ENCODE results near the gene TTLL9.
A peak's percentile ranks its signal among the peaks of the same experiment; 100 is the strongest.

Gene TTLL9

GRCh38 chr20:31856516-31856915 lies 13.9 kb upstream of the TTLL9 start:
- DNase-seq (ENCODE audit: insufficient read length, low spot score) (no peak), FAIRE-seq (no peak)
- TF ChIP-seq POU2F2 (IDR thresholded peaks at IDR 0.05; ENCODE audit: low read depth, low read length) (no peak), PAX5 (IDR thresholded peaks at IDR 0.05; ENCODE audit: insufficient read depth, low read length, severe bottlenecking) (no peak), SPI1 (IDR thresholded peaks at IDR 0.05; ENCODE audit: low read depth, low read length) (no peak), POLR2A (IDR thresholded peaks at IDR 0.05; ENCODE audit: low read depth, low read length) (no peak), POLR2AphosphoS5 (IDR thresholded peaks at IDR 0.05; ENCODE audit: low read depth, low read length) (no peak), TAF1 (IDR thresholded peaks at IDR 0.05; ENCODE audit: low read depth, low read length) (no peak)

- FAIRE-seq (no peak), DNase-seq (ENCODE audit: insufficient read length, low spot score) (peak; percentile 70)
- TF ChIP-seq TAF1 (IDR thresholded peaks at IDR 0.05; ENCODE audit: low read depth, low read length) (no peak), SPI1 (IDR thresholded peaks at IDR 0.05; ENCODE audit: low read depth, low read length) (no peak), POLR2AphosphoS5 (IDR thresholded peaks at IDR 0.05; ENCODE audit: low read depth, low read length) (no peak), PAX5 (IDR thresholded peaks at IDR 0.05; ENCODE audit: insufficient read depth, low read length, severe bottlenecking) (no peak), POLR2A (IDR thresholded peaks at IDR 0.05; ENCODE audit: low read depth, low read length) (no peak), POU2F2 (IDR thresholded peaks at IDR 0.05; ENCODE audit: low read depth, low read length) (no peak)
These were observed 12.3 kb upstream of the TTLL9 start for GRCh38 chr20:31857861-31858759.

GRCh38 chr20:31858760-31859083 lies 11.7 kb upstream of the TTLL9 start:
- TF ChIP-seq POLR2A (IDR thresholded peaks at IDR 0.05; ENCODE audit: low read depth, low read length) = no peak
- TF ChIP-seq POU2F2 (IDR thresholded peaks at IDR 0.05; ENCODE audit: low read depth, low read length) = no peak
- TF ChIP-seq TAF1 (IDR thresholded peaks at IDR 0.05; ENCODE audit: low read depth, low read length) = no peak
- no peak for TF ChIP-seq SPI1 (IDR thresholded peaks at IDR 0.05; ENCODE audit: low read depth, low read length)
- TF ChIP-seq POLR2AphosphoS5 (IDR thresholded peaks at IDR 0.05; ENCODE audit: low read depth, low read length) = no peak
- TF ChIP-seq PAX5 (IDR thresholded peaks at IDR 0.05; ENCODE audit: insufficient read depth, low read length, severe bottlenecking) = no peak
- FAIRE-seq (no peak), DNase-seq (ENCODE audit: insufficient read length, low spot score) (no peak)

GRCh38 chr20:31859266-31859997 lies 11.0 kb upstream of the TTLL9 start:
- no peak for TF ChIP-seq POLR2AphosphoS5 (IDR thresholded peaks at IDR 0.05; ENCODE audit: low read depth, low read length)
- no peak for TF ChIP-seq POU2F2 (IDR thresholded peaks at IDR 0.05; ENCODE audit: low read depth, low read length)
- no peak for TF ChIP-seq PAX5 (IDR thresholded peaks at IDR 0.05; ENCODE audit: insufficient read depth, low read length, severe bottlenecking)
- no peak for DNase-seq (ENCODE audit: insufficient read length, low spot score)
- no peak for FAIRE-seq

- no peak for DNase-seq (ENCODE audit: insufficient read length, low spot score)
- FAIRE-seq = no peak
- TF ChIP-seq POLR2AphosphoS5 (IDR thresholded peaks at IDR 0.05; ENCODE audit: low read depth, low read length) = no peak
- TF ChIP-seq POU2F2 (IDR thresholded peaks at IDR 0.05; ENCODE audit: low read depth, low read length) = no peak
- no peak for TF ChIP-seq POLR2A (IDR thresholded peaks at IDR 0.05; ENCODE audit: low read depth, low read length)
- no peak for TF ChIP-seq SPI1 (IDR thresholded peaks at IDR 0.05; ENCODE audit: low read depth, low read length)
- TF ChIP-seq TAF1 (IDR thresholded peaks at IDR 0.05; ENCODE audit: low read depth, low read length) = no peak
- TF ChIP-seq PAX5 (IDR thresholded peaks at IDR 0.05; ENCODE audit: insufficient read depth, low read length, severe bottlenecking) = no peak
These were observed 10.4 kb upstream of the TTLL9 start for GRCh38 chr20:31859998-31860380.

GRCh38 chr20:31860390-31861134 lies 9.9 kb upstream of the TTLL9 start:
- DNase-seq (ENCODE audit: insufficient read length, low spot score) = no peak
- TF ChIP-seq SPI1 (IDR thresholded peaks at IDR 0.05; ENCODE audit: low read depth, low read length) = no peak
- TF ChIP-seq POLR2A (IDR thresholded peaks at IDR 0.05; ENCODE audit: low read depth, low read length) = no peak
- TF ChIP-seq PAX5 (IDR thresholded peaks at IDR 0.05; ENCODE audit: insufficient read depth, low read length, severe bottlenecking) = no peak
- TF ChIP-seq POU2F2 (IDR thresholded peaks at IDR 0.05; ENCODE audit: low read depth, low read length) = no peak
- TF ChIP-seq TAF1 (IDR thresholded peaks at IDR 0.05; ENCODE audit: low read depth, low read length) = no peak
- no peak for TF ChIP-seq POLR2AphosphoS5 (IDR thresholded peaks at IDR 0.05; ENCODE audit: low read depth, low read length)
- FAIRE-seq = no peak

GRCh38 chr20:31861135-31861384 lies 9.4 kb upstream of the TTLL9 start:
- TF ChIP-seq TAF1 (IDR thresholded peaks at IDR 0.05; ENCODE audit: low read depth, low read length) (no peak), POLR2AphosphoS5 (IDR thresholded peaks at IDR 0.05; ENCODE audit: low read depth, low read length) (no peak), POLR2A (IDR thresholded peaks at IDR 0.05; ENCODE audit: low read depth, low read length) (no peak), POU2F2 (IDR thresholded peaks at IDR 0.05; ENCODE audit: low read depth, low read length) (no peak), SPI1 (IDR thresholded peaks at IDR 0.05; ENCODE audit: low read depth, low read length) (no peak), PAX5 (IDR thresholded peaks at IDR 0.05; ENCODE audit: insufficient read depth, low read length, severe bottlenecking) (no peak)
- FAIRE-seq (no peak), DNase-seq (ENCODE audit: insufficient read length, low spot score) (no peak)

GRCh38 chr20:31861385-31862156 lies 8.9 kb upstream of the TTLL9 start:
- DNase-seq (ENCODE audit: insufficient read length, low spot score) (peak; percentile 99), FAIRE-seq (peak; percentile 85)
- TF ChIP-seq POLR2A (IDR thresholded peaks at IDR 0.05; ENCODE audit: low read depth, low read length) = no peak
- TF ChIP-seq POU2F2 (IDR thresholded peaks at IDR 0.05; ENCODE audit: low read depth, low read length) = no peak
- TF ChIP-seq TAF1 (IDR thresholded peaks at IDR 0.05; ENCODE audit: low read depth, low read length) = no peak
- TF ChIP-seq POLR2AphosphoS5 (IDR thresholded peaks at IDR 0.05; ENCODE audit: low read depth, low read length) = no peak
- TF ChIP-seq SPI1 (IDR thresholded peaks at IDR 0.05; ENCODE audit: low read depth, low read length) = no peak
- no peak for TF ChIP-seq PAX5 (IDR thresholded peaks at IDR 0.05; ENCODE audit: insufficient read depth, low read length, severe bottlenecking)
